AG09309 (cell line): Measurements from ENCODE around the gene DNAI7.

Source experiments
- DNase-seq: peaks from one replicate; pipeline ENCODE4 v3.0.0-alpha.2; 2010; ENCODE audit warnings: low read depth
- H3K4me3 ChIP-seq: 2 replicates; pipeline ENCODE4 v1.5.1; 2011; ENCODE audit warnings: mild to moderate bottlenecking, low read depth, low read length, moderate library complexity; ENCODE audit not compliant: control insufficient read depth
- TF ChIP-seq, protein P1 (sequence below): IDR thresholded peaks from 2 replicates; pipeline ENCODE4 v1.5.1; 2011; ENCODE audit warnings: mild to moderate bottlenecking, low read depth, low read length, inconsistent platforms; ENCODE audit not compliant: insufficient read depth, control insufficient read depth; ENCODE audit errors: missing control alignments

Gene DNAI7

DNA sequence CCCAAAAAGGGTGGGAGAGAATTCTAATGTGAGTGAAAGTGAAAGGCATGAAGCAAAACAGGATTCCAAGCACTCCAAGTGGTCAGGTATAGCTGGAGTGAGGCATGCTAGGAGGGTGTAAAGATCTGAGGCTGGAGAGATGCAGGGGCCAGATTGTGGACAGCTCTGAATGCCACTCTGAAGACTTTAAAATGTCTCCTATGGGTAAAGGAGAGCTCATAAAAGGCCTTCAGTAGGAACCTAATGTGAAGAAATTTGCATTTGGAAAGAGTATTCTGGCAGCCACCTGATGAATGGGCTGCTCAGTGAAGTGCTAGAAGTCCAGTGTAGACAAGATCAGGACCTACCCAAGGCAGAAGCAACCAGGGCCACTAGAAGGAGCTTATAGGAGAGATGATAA lies 68.9 kb downstream of the DNAI7 start:
- no peak overlapping the region for H3K4me3 ChIP-seq
- TF ChIP-seq, protein P1, sequence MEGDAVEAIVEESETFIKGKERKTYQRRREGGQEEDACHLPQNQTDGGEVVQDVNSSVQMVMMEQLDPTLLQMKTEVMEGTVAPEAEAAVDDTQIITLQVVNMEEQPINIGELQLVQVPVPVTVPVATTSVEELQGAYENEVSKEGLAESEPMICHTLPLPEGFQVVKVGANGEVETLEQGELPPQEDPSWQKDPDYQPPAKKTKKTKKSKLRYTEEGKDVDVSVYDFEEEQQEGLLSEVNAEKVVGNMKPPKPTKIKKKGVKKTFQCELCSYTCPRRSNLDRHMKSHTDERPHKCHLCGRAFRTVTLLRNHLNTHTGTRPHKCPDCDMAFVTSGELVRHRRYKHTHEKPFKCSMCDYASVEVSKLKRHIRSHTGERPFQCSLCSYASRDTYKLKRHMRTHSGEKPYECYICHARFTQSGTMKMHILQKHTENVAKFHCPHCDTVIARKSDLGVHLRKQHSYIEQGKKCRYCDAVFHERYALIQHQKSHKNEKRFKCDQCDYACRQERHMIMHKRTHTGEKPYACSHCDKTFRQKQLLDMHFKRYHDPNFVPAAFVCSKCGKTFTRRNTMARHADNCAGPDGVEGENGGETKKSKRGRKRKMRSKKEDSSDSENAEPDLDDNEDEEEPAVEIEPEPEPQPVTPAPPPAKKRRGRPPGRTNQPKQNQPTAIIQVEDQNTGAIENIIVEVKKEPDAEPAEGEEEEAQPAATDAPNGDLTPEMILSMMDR = no peak
- no peak for DNase-seq

DNA sequence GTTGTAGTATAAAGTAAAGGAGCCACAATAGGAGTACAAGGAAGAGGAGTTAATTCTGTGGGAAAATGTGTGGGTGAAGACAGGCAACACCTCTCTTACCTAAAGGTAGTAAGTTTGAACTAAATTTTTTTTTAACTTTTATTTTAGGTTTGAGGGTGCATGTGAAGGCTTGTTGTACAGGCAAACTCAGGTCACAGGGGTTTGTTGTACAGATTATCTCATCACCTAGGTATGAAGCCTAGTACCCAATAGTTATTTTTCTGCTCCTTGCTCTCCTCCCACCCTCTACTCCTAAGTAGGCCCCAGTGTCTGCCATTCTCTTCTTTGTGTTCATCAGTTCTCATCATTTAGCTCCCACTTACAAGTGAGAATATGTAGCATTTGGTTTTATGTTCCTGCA lies 70.5 kb downstream of the DNAI7 start:
- no peak overlapping the region for H3K4me3 ChIP-seq
- DNase-seq = no peak
- TF ChIP-seq, protein P1 = no peak

DNA sequence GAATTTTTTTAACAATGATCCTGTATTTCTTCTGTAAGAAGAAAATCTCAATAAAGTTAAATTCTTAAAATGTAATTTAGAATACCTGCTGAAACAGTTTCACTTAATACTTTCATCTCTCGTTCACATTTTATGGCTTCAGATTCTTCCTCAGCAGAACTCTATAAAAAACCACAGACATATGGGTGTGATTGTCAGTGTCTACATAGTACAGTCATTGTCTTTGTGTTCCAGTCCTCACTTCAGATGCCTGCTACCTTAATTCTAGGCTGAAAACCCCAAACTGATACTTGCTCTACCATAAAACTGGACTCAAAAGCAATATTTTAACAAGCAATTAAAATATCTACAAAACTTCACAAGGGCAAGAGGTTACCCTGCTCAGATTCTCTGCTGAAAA lies 71.8 kb downstream of the DNAI7 start:
- DNase-seq = peak; percentile 5
- TF ChIP-seq, protein P1 = no peak
- H3K4me3 ChIP-seq = no peak overlapping the region

DNA sequence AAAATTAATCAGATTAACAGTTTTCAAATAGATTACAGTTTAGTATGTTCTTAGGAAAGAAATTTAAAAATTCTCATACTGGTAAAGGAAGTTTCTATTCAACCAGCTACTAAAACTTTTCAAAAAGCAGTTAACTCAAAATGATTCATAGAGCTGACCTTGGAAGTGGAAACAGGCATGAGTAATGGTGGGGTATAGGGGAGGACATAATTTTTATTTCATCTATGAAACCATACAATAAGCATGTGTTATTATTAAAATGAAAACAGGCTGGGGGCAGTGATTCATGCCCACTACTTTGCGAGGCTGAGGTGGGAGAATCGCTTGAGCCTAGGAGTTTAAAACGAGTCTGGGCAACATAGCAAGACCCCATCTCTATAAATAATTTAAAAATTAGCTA lies 73.0 kb downstream of the DNAI7 start:
- peak; percentile 10 for DNase-seq
- no peak overlapping the region for H3K4me3 ChIP-seq
- TF ChIP-seq, protein P1 = no peak

DNA sequence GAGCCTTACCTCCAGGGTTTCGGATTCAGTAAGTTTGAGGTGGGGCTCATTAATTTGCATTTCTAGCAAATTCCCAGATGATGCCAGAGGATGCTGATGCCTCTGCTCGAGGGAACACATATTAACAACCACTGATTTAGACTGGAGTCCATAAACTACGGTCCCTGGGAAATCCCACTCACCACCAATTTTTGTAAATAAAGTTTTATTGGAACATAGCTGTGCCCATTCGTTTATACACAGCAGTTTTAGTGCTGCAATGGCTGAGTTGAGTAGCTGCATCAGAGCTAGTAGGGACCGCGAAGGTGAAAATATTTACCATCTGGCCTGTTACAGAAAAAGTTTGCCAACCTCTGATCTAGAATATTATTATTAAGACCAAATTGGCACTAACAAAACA lies 73.8 kb downstream of the DNAI7 start:
- no peak for DNase-seq
- no peak overlapping the region for H3K4me3 ChIP-seq
- TF ChIP-seq, protein P1 = no peak

DNA sequence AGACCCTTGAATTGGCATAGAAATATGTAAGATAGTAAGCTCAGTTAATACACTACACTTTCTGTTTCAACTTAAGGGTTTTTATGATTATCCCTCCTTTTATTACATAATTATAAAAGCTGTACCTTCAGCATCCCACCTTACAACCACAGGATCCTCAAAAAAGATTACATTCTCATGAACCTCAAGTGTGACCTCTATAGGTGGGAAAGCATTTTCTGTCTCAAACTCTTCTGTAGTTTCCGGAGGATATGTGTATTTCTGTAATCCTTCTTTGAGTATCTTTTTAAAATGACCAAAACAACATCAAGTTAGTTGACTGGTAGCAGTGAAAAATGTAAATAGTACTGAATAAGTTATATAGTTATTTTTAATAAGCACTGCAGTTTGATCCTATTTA lies 75.9 kb downstream of the DNAI7 start:
- TF ChIP-seq, protein P1 = no peak
- H3K4me3 ChIP-seq = no peak overlapping the region
- no peak for DNase-seq

DNA sequence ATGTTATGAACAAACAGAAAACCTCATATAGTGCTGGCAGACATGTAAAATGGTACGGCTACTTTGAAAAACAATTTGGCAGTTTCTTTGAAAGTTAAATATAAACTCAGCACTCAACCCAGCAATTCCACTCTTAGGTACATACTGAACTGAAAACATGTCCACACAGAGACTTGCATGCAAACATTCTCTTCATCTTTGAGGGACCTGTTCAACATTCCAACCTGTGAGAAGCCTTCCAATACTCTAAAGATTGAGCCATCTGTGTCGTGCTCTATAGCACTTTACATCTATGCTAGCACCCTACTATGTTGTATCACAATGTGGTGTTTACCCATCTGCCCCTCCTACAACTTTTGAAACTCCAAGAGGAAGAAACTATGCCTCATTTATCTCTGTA lies 79.3 kb downstream of the DNAI7 start:
- DNase-seq = no peak
- TF ChIP-seq, protein P1 = no peak
- H3K4me3 ChIP-seq = no peak overlapping the region
